Measurements from ENCODE around the gene CAPG.

The CAPG gene

GRCh38 chr2:85436836-85437487, 26.8 kb upstream of the CAPG start:
- no peak for TF ChIP-seq HDGF (IDR thresholded peaks at IDR 0.05; ENCODE audit: borderline replicate concordance)
- ChIA-PET POLR2A (interaction anchor here (1.2 to 2.7 kb wide), 10 partner anchors 9 to 159 kb away, joined by 3 to 35 read pairs (median 12); partner anchors contain the start of genes GGCX, MAT2A, RNF181 and SH2D6), CTCF (interaction anchor here (1.6 kb wide), 1 partner anchor 102 kb away, joined by 4 read pairs; the partner anchor contains the start of gene MAT2A)
- no peak for DNase-seq (ENCODE audit: extremely low spot score)

- ChIA-PET POLR2A (interaction anchor here (0.9 to 2.5 kb wide), 3 partner anchors 16 to 113 kb away, joined by 3 to 23 read pairs (median 3); partner anchors contain the start of gene SH2D6), CTCF (no interaction called here)
- TF ChIP-seq FOXA1 (IDR thresholded peaks at IDR 0.05): no peak
- TF ChIP-seq PKNOX1 (IDR thresholded peaks at IDR 0.05): no peak
- no peak for TF ChIP-seq ELF4 (IDR thresholded peaks at IDR 0.05)
- DNase-seq (ENCODE audit: extremely low spot score): no peak
Observed at GRCh38 chr2:85435981-85436835, 26.0 kb upstream of the CAPG start.

- no peak for DNase-seq (ENCODE audit: extremely low spot score)
- ChIA-PET CTCF (no interaction called here), POLR2A (interaction anchor here (0.7 to 1.2 kb wide), 4 partner anchors 97 to 114 kb away, joined by 3 to 4 read pairs (median 3); partner anchors contain the start of gene MAT2A)
- TF ChIP-seq HDGF (IDR thresholded peaks at IDR 0.05; ENCODE audit: borderline replicate concordance) (no peak), FOXA1 (IDR thresholded peaks at IDR 0.05) (no peak), SUZ12 (IDR thresholded peaks at IDR 0.05) (no peak), PKNOX1 (IDR thresholded peaks at IDR 0.05) (no peak), NFRKB (IDR thresholded peaks at IDR 0.05) (no peak), CTBP1 (IDR thresholded peaks at IDR 0.05; ENCODE audit: borderline replicate concordance) (no peak), FOXM1 (IDR thresholded peaks at IDR 0.05; ENCODE audit: borderline replicate concordance) (no peak), ELF4 (IDR thresholded peaks at IDR 0.05) (no peak), LEF1 (IDR thresholded peaks at IDR 0.05; ENCODE audit: borderline replicate concordance) (no peak), TARDBP (IDR thresholded peaks at IDR 0.05) (no peak), ARNT (IDR thresholded peaks at IDR 0.05) (no peak)
Observed at GRCh38 chr2:85435220-85435958, 25.2 kb upstream of the CAPG start.

GRCh38 chr2:85434696-85435095, 24.5 kb upstream of the CAPG start:
- ChIA-PET POLR2A (interaction anchor here (0.7 to 1.9 kb wide), 3 partner anchors 10 to 104 kb away, joined by 3 to 6 read pairs (median 4); partner anchors contain the start of gene MAT2A), CTCF (no interaction called here)
- no peak for TF ChIP-seq ZNF384 (IDR thresholded peaks at IDR 0.05)
- TF ChIP-seq ARNT (IDR thresholded peaks at IDR 0.05): no peak
- no peak for TF ChIP-seq FOXA1 (IDR thresholded peaks at IDR 0.05)
- TF ChIP-seq HDGF (IDR thresholded peaks at IDR 0.05; ENCODE audit: borderline replicate concordance): no peak
- TF ChIP-seq NFRKB (IDR thresholded peaks at IDR 0.05): no peak
- TF ChIP-seq FOXK2 (IDR thresholded peaks at IDR 0.05): no peak
- TF ChIP-seq L3MBTL2 (conservative IDR thresholded peaks at IDR 0.05): no peak
- no peak for TF ChIP-seq FOXM1 (IDR thresholded peaks at IDR 0.05; ENCODE audit: borderline replicate concordance)
- TF ChIP-seq SP1 (IDR thresholded peaks at IDR 0.05): no peak
- TF ChIP-seq BHLHE40 (IDR thresholded peaks at IDR 0.05; ENCODE audit: borderline replicate concordance): no peak
- TF ChIP-seq TARDBP (IDR thresholded peaks at IDR 0.05): no peak
- no peak for TF ChIP-seq LEF1 (IDR thresholded peaks at IDR 0.05; ENCODE audit: borderline replicate concordance)
- no peak for TF ChIP-seq CTBP1 (IDR thresholded peaks at IDR 0.05; ENCODE audit: borderline replicate concordance)
- no peak for TF ChIP-seq ELF4 (IDR thresholded peaks at IDR 0.05)
- DNase-seq (ENCODE audit: extremely low spot score): no peak

- ChIA-PET CTCF (interaction anchor here (0.6 kb wide), 1 partner anchor 29 kb away, joined by 3 read pairs; no protein-coding TSS in a partner anchor), POLR2A (interaction anchor here (0.7 to 1.9 kb wide), 4 partner anchors 11 to 178 kb away, joined by 3 to 6 read pairs (median 4); partner anchors contain the start of gene C2orf68)
- DNase-seq (ENCODE audit: extremely low spot score): no peak
- TF ChIP-seq CTBP1 (IDR thresholded peaks at IDR 0.05; ENCODE audit: borderline replicate concordance) (no peak), HDGF (IDR thresholded peaks at IDR 0.05; ENCODE audit: borderline replicate concordance) (no peak), SP1 (IDR thresholded peaks at IDR 0.05) (no peak), FOXA1 (IDR thresholded peaks at IDR 0.05) (no peak)
Observed at GRCh38 chr2:85433511-85434089, 23.4 kb upstream of the CAPG start.

GRCh38 chr2:85431570-85432205, 21.5 kb upstream of the CAPG start:
- no peak for TF ChIP-seq SP1 (IDR thresholded peaks at IDR 0.05)
- no peak for TF ChIP-seq PKNOX1 (IDR thresholded peaks at IDR 0.05)
- TF ChIP-seq L3MBTL2 (conservative IDR thresholded peaks at IDR 0.05): no peak
- no peak for TF ChIP-seq FOXK2 (IDR thresholded peaks at IDR 0.05)
- no peak for TF ChIP-seq ELF4 (IDR thresholded peaks at IDR 0.05)
- TF ChIP-seq FOXA1 (IDR thresholded peaks at IDR 0.05): no peak
- no peak for TF ChIP-seq ZNF384 (IDR thresholded peaks at IDR 0.05)
- no peak for TF ChIP-seq SUZ12 (IDR thresholded peaks at IDR 0.05)
- TF ChIP-seq HDGF (IDR thresholded peaks at IDR 0.05; ENCODE audit: borderline replicate concordance): no peak
- no peak for TF ChIP-seq ARNT (IDR thresholded peaks at IDR 0.05)
- no peak for TF ChIP-seq CTBP1 (IDR thresholded peaks at IDR 0.05; ENCODE audit: borderline replicate concordance)
- no peak for TF ChIP-seq FOXM1 (IDR thresholded peaks at IDR 0.05; ENCODE audit: borderline replicate concordance)
- TF ChIP-seq LEF1 (IDR thresholded peaks at IDR 0.05; ENCODE audit: borderline replicate concordance): no peak
- no peak for TF ChIP-seq TARDBP (IDR thresholded peaks at IDR 0.05)
- TF ChIP-seq BHLHE40 (IDR thresholded peaks at IDR 0.05; ENCODE audit: borderline replicate concordance): no peak
- TF ChIP-seq NFRKB (IDR thresholded peaks at IDR 0.05): no peak
- POLR2A ChIA-PET: interaction anchor here (1.0 to 2.6 kb wide), 2 partner anchors 12 to 107 kb away, joined by 6 to 10 read pairs; partner anchors contain the start of gene MAT2A
- no peak for DNase-seq (ENCODE audit: extremely low spot score)
- CTCF ChIA-PET: interaction anchor here (0.8 kb wide), 1 partner anchor 11 kb away, joined by 5 read pairs; no protein-coding TSS in a partner anchor

Measured in HEK293T (cell line).